ENCODE data around the gene GNPDA1. TPM values are rescaled to one million over a fixed set of nuclear protein-coding genes. Genes with fewer than 3 reads are reported as not detected.

GNPDA1 gene
- total RNA-seq, 1 donor from 2014 or later = 67.1 TPM

GRCh38 chr5:141966275-141966962 lies 46.4 kb downstream of the GNPDA1 start:
- FAIRE-seq = no peak
- no peak for TF ChIP-seq CTCF (IDR thresholded peaks at IDR 0.05; ENCODE audit: insufficient read depth, low read length, severe bottlenecking)
- H3K36me3 ChIP-seq (ENCODE audit: control insufficient read depth, insufficient read depth, low read length) = no peaks in the 10 kb centered on the region

GRCh38 chr5:141965071-141965470 lies 47.8 kb downstream of the GNPDA1 start:
- TF ChIP-seq CTCF (IDR thresholded peaks at IDR 0.05; ENCODE audit: insufficient read depth, low read length, severe bottlenecking) = no peak
- Histone ChIP-seq H3K4me3 (ENCODE audit: low read depth, low read length) (no peak overlapping the region), H3K27me3 (ENCODE audit: control insufficient read depth, insufficient read depth, low read length) (no peaks in the 10 kb centered on the region), H3K36me3 (ENCODE audit: control insufficient read depth, insufficient read depth, low read length) (no peaks in the 10 kb centered on the region)
- FAIRE-seq (no peak), DNase-seq (ENCODE audit: low read depth) (no peak)

More at GRCh38 chr5:141966275-141966962, 46.4 kb downstream of the GNPDA1 start:
- DNase-seq (ENCODE audit: low read depth) = no peak
- Histone ChIP-seq H3K27me3 (ENCODE audit: control insufficient read depth, insufficient read depth, low read length) (no peaks in the 10 kb centered on the region), H3K4me3 (ENCODE audit: low read depth, low read length) (no peak overlapping the region)

GRCh38 chr5:141963701-141964100 lies 49.1 kb downstream of the GNPDA1 start:
- Histone ChIP-seq H3K36me3 (ENCODE audit: control insufficient read depth, insufficient read depth, low read length) (no peaks in the 10 kb centered on the region), H3K27me3 (ENCODE audit: control insufficient read depth, insufficient read depth, low read length) (no peaks in the 10 kb centered on the region), H3K4me3 (ENCODE audit: low read depth, low read length) (no peak overlapping the region)
- no peak for DNase-seq (ENCODE audit: low read depth)
- no peak for TF ChIP-seq CTCF (IDR thresholded peaks at IDR 0.05; ENCODE audit: insufficient read depth, low read length, severe bottlenecking)
- no peak for FAIRE-seq

- no peak for TF ChIP-seq CTCF (IDR thresholded peaks at IDR 0.05; ENCODE audit: insufficient read depth, low read length, severe bottlenecking)
- Histone ChIP-seq H3K36me3 (ENCODE audit: control insufficient read depth, insufficient read depth, low read length) (no peaks in the 10 kb centered on the region), H3K4me3 (ENCODE audit: low read depth, low read length) (no peak overlapping the region), H3K27me3 (ENCODE audit: control insufficient read depth, insufficient read depth, low read length) (no peaks in the 10 kb centered on the region)
- FAIRE-seq (no peak), DNase-seq (ENCODE audit: low read depth) (no peak)
These were observed 51.4 kb downstream of the GNPDA1 start for GRCh38 chr5:141961466-141961865.

GRCh38 chr5:141960449-141961323 lies 52.1 kb downstream of the GNPDA1 start:
- peak; percentile 83 for TF ChIP-seq CTCF (IDR thresholded peaks at IDR 0.05; ENCODE audit: insufficient read depth, low read length, severe bottlenecking)
- peak; percentile 66 for DNase-seq (ENCODE audit: low read depth)
- no peaks in the 10 kb centered on the region for H3K36me3 ChIP-seq (ENCODE audit: control insufficient read depth, insufficient read depth, low read length)
- H3K27me3 ChIP-seq (ENCODE audit: control insufficient read depth, insufficient read depth, low read length) = no peaks in the 10 kb centered on the region
- no peak for FAIRE-seq
- H3K4me3 ChIP-seq (ENCODE audit: low read depth, low read length) = no peak overlapping the region
